Activated CD8-positive, alpha-beta memory T cell treated with anti-CD3 and anti-CD28 coated beads, Interleukin-2, amount 10 ng/mL, durations not matched to agents 7 days and 5 days (primary cell): ENCODE measurements around the gene FYB1. TPM values are rescaled to one million over a fixed set of nuclear protein-coding genes. Genes with fewer than 3 reads are reported as not detected.
"Not testable (repeated sequence)": the region's sequence is repeated elsewhere in the genome, so short reads cannot be mapped to it uniquely, and the experiment has no call there.

Experiments
- ATAC-seq: fragments of 150-1000 bp; cut with Tn5 transposase; one replicate; pipeline ENCODE4 v1.10.0; 2021; ENCODE audit warnings: moderate library complexity
- CTCF ChIA-PET: fragments of 350-600 bp; sonication (Branson Sonifier 250); formaldehyde crosslinking; loops from one replicate; lab custom pipeline; 2021; ENCODE audit warnings: antibody characterized with exemption; lab: Charles Lee
- DNase-seq: peaks from one replicate; pipeline ENCODE4 v3.0.0-alpha.2; 2020
- H3K27ac Mint-ChIP-seq: one replicate; pipeline ENCODE4 v1.8.0; 2021; ENCODE audit warnings: mild to moderate bottlenecking, mixed read lengths
- H3K27me3 Mint-ChIP-seq: one replicate; pipeline ENCODE4 v1.8.0; 2021; ENCODE audit warnings: mixed read lengths
- H3K36me3 Mint-ChIP-seq: one replicate; pipeline ENCODE4 v1.8.0; 2021; ENCODE audit warnings: mild to moderate bottlenecking, mixed read lengths
- H3K4me1 Mint-ChIP-seq: one replicate; pipeline ENCODE4 v1.8.0; 2021; ENCODE audit warnings: mixed read lengths
- H3K4me3 Mint-ChIP-seq: one replicate; pipeline ENCODE4 v1.8.0; 2021; ENCODE audit warnings: mild to moderate bottlenecking, moderate library complexity, mixed read lengths
- H3K9me3 Mint-ChIP-seq: one replicate; pipeline ENCODE4 v1.8.0; 2022; ENCODE audit warnings: low read depth, mixed read lengths
- total RNA-seq, 2 experiments: library from RNA; stranded (reverse); gene quantifications; one replicate each; pipeline ENCODE4 v1.2.3, GENCODE V29; 2021

FYB1 gene
- total RNA-seq, 2 experiments from 2014 or later = 198 to 270 TPM

DNA sequence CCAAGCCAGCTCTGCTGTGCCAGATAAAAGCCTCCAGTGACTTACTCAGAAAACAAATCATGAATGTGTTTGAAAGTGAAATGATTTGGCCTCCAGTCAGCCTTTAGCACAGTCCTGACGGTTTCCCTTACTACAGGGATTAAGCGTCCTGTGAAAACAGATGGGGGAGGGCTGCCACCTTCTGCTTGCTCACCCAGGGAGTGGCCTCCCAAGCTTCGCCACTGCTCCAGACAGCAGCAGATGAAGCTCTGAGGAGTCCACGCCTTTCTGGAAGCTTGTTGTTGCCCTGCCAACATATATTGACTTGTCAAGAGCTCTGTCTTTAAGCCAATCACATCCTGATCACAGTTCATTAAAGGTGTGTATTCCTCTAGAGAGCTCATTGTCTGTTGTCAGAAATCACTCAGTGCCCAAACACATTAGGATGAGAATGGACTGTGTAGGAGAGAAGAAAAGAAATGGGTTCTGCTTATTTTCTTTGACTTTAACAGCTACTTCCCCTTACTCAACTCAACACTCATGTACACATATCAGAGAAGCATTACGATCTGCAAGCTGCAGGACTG lies 4.9 kb upstream of the FYB1 start:
- Mint-ChIP-seq H3K27ac (no peak overlapping the region), H3K4me3 (no peak overlapping the region), H3K27me3 (no peaks in the 10 kb centered on the region), H3K4me1 (peaks cover 4% of the 10 kb centered on the region), H3K9me3 (no peaks in the 10 kb centered on the region), H3K36me3 (peaks cover 2% of the 10 kb centered on the region)
- DNase-seq (no peak), ATAC-seq (no peak)
- CTCF ChIA-PET = interaction anchor here (3.2 to 10.9 kb wide), 2 partner anchors 7 to 61 kb away, joined by 12 to 181 read pairs; no protein-coding TSS in a partner anchor

DNA sequence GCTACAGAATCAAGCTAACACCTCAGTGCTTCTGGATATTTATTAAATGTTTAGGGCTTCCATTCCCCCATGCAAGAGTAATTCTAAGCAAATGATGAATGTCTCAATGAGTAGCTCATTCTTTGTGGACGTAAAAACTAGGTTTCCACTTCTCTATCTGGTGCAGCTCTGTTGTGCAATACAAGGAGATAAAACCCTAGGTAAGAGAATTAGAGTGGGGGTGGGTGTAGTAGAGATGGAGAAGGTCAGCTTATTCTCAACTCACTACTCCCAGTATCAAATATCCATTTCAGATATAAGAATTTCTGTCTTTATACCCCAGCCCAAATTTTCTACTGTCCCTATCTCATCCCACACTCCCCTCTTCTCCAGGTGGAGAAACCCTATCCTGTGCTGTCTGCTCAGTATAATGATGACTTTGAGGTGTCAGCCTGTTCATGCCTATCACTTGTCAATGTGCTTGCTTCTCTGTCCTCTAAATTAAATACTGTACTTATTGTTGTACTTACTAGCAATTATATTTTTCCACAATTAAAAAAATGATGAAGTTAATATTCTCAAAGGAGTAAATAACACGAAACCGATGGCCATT lies 4.3 kb upstream of the FYB1 start:
- no peaks in the 10 kb centered on the region for H3K9me3 Mint-ChIP-seq
- H3K4me1 Mint-ChIP-seq = peaks cover 10% of the 10 kb centered on the region
- peaks cover 2% of the 10 kb centered on the region for H3K36me3 Mint-ChIP-seq
- CTCF ChIA-PET = interaction anchor here (3.2 to 10.9 kb wide), 2 partner anchors 8 to 62 kb away, joined by 12 to 181 read pairs; no protein-coding TSS in a partner anchor
- H3K27ac Mint-ChIP-seq = no peak overlapping the region
- ATAC-seq = no peak
- DNase-seq = no peak
- H3K4me3 Mint-ChIP-seq = no peak overlapping the region
- no peaks in the 10 kb centered on the region for H3K27me3 Mint-ChIP-seq

DNA sequence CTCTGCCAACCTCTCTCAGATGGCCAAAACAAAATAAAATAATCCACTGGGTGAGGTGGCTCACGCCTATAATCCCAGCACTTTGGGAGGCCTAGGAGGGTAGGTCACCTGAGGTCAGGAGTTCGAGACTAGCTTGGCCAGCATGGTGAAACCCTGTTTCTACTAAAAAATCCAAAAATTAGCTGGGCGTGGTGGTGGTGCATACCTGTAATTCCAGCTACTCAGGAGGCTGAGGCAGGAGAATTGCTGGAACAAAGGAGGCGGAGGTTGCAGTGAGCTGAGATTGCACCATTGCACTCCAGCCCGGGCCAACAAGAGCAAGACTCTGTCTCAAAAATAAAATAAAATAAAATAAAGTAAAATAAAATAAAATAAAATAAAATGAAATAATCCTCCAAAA lies 2.3 kb upstream of the FYB1 start:
- H3K36me3 Mint-ChIP-seq, H3K9me3 Mint-ChIP-seq, H3K27me3 Mint-ChIP-seq, H3K27ac Mint-ChIP-seq, ATAC-seq, H3K4me3 Mint-ChIP-seq, DNase-seq: not testable (repeated sequence)
- CTCF ChIA-PET = interaction anchor here (0.8 to 10.9 kb wide), 5 partner anchors 10 to 154 kb away, joined by 3 to 181 read pairs (median 10); no protein-coding TSS in a partner anchor
- peaks cover 28% of the 10 kb centered on the region for H3K4me1 Mint-ChIP-seq

DNA sequence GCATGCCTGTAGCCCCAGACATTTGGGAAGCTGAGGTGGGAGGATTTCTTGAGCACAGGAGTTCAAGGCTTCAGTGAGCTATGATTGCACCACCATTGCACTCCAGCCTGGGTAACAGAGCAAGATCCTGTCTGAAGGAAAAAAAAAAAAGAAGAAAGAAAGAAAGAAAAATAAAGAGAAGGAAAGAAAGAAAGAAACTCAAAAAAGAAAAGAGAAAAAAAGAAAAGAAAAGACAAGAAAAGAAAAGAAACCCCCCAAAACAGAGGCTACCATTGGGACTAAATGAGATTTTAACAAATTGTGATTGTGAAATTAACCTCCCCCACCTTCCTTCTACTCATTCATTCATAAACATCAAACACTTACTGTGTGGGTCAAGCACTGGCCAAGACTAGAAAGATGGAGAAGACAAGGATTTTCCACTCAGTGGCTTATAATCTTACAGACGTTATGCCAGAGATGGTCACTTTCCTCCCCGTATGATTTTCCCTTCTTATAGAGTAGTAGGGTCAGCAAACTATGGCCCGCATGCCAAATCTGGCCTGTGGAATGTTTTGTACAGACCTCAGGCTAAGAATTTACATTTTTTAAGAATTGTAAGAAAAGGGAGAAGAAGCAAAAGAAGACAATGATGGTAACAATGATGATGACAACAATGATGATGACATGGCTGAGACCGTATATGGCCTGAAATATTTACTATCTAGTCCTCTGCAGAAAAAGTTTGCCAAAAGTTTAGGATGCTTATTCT lies 1.1 kb upstream of the FYB1 start:
- Mint-ChIP-seq H3K27ac (no peak overlapping the region), H3K4me1 (peaks cover 38% of the 10 kb centered on the region), H3K36me3 (peaks cover 3% of the 10 kb centered on the region), H3K4me3 (no peak overlapping the region), H3K9me3 (no peaks in the 10 kb centered on the region), H3K27me3 (no peaks in the 10 kb centered on the region)
- no peak for DNase-seq
- CTCF ChIA-PET = interaction anchor here (0.7 to 10.9 kb wide), 7 partner anchors 9 to 1461 kb away, joined by 3 to 181 read pairs (median 3); no protein-coding TSS in a partner anchor
- ATAC-seq = no peak

DNA sequence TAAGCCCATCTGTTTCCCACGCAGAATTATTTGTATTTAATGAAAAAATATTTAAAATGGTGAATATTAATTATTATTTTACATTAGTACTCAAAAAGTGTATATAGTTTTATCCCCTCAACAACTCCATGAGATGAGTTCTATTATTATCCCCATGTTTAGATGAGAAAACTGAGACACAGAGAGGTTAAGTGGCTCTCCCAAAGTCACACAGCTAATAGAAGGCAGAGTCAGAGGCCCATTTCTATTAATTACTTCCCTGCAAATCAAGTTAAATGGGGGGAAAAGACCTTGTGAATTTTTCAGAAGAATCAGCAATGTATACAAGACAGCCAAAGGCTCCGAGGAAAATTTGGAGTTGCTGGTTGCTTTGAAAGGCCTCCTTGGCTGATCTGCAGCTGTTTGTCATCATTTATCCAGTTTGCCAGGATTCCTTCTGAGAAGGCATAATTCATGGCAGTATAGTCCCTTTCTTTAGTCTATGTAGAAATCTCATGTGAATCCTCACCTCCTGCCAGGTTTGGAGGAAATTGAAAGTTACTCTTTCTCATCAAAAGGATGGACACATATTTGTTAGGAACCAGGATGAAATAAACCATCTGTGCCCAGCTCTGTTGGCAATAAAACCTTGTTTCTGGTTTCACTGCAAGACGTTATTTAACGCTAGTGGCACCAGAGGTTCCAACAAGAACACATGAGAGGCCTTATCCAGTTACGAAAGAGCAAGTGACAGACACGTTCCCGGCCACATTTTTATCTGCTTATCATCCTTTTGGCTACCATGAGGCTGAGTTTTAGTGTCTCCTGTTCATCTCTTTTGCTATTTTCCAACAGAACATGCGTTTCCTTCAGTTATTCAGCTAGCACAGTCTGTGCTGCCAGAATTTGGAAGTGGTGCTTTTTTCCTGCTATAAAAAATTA lies 621 bp downstream of the FYB1 start:
- ATAC-seq = no peak
- Mint-ChIP-seq H3K4me3 (peak overlapping the region; percentile 81), H3K36me3 (peaks cover 3% of the 10 kb centered on the region), H3K27ac (peak overlapping the region; percentile 96), H3K27me3 (no peaks in the 10 kb centered on the region), H3K4me1 (peaks cover 54% of the 10 kb centered on the region), H3K9me3 (no peaks in the 10 kb centered on the region)
- DNase-seq = no peak
- CTCF ChIA-PET = interaction anchor here (0.8 to 10.9 kb wide), 34 partner anchors 8 to 1463 kb away, joined by 3 to 181 read pairs (median 8); no protein-coding TSS in a partner anchor

DNA sequence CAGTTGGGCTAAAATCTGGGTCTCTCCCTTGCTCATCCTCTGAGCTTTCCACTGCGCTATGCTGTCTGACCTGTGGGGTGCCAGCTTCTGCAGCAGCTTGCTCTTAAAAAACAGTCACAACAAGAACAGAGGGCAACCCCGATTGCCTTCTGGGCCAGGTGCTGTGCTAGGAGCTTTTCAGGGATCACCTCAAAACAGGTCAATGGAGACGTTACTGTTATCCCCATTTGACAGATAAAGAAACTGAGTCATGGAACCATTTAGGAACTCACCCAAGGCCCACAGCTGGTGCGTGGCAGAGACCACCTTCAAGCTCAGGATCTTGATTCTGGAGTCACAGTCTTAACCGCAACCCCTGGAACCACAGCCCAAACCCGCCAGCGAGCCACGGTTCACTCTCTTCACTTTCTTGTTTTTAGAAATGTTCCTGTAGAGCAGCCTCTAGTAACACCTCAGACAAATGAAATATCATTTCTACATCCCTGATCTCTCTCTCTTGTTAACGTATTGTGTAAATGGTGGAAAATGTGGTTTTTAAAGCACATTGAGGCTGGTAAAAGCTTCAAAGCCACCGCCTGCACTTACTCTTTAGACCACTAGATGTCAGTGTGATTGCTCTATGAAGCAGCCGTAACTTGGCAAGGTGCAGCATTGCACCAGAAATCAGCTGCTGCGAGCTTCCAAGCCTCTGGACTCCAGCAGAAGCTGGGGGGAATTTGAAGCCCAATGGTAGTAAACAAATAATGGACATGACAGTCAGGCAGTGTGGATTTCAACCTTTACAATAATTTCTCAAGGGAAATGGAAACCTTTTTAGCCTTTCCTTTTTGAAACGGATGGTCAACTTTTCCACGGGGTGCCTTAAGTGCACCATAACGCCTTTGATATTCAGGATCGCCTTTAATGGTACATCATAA lies 1.7 kb downstream of the FYB1 start:
- peak; percentile 89 for DNase-seq
- H3K36me3 Mint-ChIP-seq = peaks cover 3% of the 10 kb centered on the region
- CTCF ChIA-PET = interaction anchor here (0.7 to 10.9 kb wide), 41 partner anchors 9 to 776 kb away, joined by 3 to 181 read pairs (median 7); no protein-coding TSS in a partner anchor
- no peaks in the 10 kb centered on the region for H3K9me3 Mint-ChIP-seq
- peak overlapping the region; percentile 96 for H3K27ac Mint-ChIP-seq
- no peaks in the 10 kb centered on the region for H3K27me3 Mint-ChIP-seq
- peak overlapping the region; percentile 81 for H3K4me3 Mint-ChIP-seq
- ATAC-seq = peak; percentile 72
- H3K4me1 Mint-ChIP-seq = peaks cover 64% of the 10 kb centered on the region

DNA sequence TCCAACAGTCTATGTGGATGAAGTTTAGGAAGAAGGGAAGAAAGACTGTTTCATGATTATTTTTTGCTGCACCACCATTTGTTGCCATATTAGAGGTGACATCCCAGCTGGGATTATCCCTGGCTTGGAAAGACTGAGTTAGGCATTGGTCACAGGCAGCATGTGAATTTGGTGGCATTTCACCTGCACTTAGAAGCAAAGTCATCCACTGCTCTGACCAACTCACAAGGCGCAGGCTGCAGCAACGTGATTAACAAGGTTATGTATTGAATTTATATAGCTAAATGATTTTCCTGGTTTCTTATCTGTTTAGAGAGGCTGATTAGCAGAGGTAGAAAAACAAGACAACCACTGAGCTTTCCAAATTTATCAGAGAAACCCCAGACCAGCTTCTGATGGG lies 2.7 kb downstream of the FYB1 start:
- CTCF ChIA-PET = interaction anchor here (1.1 to 10.9 kb wide), 28 partner anchors 10 to 331 kb away, joined by 3 to 181 read pairs (median 10); no protein-coding TSS in a partner anchor
- ATAC-seq (no peak), DNase-seq (no peak)
- H3K36me3 Mint-ChIP-seq = peaks cover 1% of the 10 kb centered on the region
- H3K27me3 Mint-ChIP-seq = no peaks in the 10 kb centered on the region
- H3K4me3 Mint-ChIP-seq = peak overlapping the region; percentile 81
- no peaks in the 10 kb centered on the region for H3K9me3 Mint-ChIP-seq
- peaks cover 72% of the 10 kb centered on the region for H3K4me1 Mint-ChIP-seq
- H3K27ac Mint-ChIP-seq = peak overlapping the region; percentile 96

DNA sequence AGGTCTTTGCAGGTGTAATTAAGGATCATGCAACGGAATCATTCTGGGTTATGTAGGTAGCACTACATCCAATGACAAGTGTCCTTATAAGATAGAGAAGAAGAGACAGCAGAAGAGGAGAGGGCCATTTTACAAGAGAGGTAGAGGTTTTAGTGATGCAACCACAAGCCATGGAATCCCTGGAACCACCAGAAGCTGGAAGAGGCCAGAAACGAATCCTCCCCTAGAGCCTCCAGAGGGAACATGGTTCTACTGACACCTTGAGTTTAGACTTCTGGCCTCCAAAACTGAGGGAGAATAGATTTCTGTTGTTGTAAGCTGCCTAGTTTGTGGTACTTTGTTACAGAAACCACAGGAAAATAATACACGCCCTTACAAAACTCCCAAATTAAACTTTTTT lies 3.5 kb downstream of the FYB1 start:
- H3K4me3 Mint-ChIP-seq = peak overlapping the region; percentile 34
- H3K27me3 Mint-ChIP-seq = no peaks in the 10 kb centered on the region
- ATAC-seq (no peak), DNase-seq (no peak)
- peaks cover 78% of the 10 kb centered on the region for H3K4me1 Mint-ChIP-seq
- peaks cover 1% of the 10 kb centered on the region for H3K36me3 Mint-ChIP-seq
- CTCF ChIA-PET = interaction anchor here (0.9 to 10.9 kb wide), 17 partner anchors 10 to 332 kb away, joined by 3 to 181 read pairs (median 12); no protein-coding TSS in a partner anchor
- H3K27ac Mint-ChIP-seq = peak overlapping the region; percentile 85
- H3K9me3 Mint-ChIP-seq = no peaks in the 10 kb centered on the region

DNA sequence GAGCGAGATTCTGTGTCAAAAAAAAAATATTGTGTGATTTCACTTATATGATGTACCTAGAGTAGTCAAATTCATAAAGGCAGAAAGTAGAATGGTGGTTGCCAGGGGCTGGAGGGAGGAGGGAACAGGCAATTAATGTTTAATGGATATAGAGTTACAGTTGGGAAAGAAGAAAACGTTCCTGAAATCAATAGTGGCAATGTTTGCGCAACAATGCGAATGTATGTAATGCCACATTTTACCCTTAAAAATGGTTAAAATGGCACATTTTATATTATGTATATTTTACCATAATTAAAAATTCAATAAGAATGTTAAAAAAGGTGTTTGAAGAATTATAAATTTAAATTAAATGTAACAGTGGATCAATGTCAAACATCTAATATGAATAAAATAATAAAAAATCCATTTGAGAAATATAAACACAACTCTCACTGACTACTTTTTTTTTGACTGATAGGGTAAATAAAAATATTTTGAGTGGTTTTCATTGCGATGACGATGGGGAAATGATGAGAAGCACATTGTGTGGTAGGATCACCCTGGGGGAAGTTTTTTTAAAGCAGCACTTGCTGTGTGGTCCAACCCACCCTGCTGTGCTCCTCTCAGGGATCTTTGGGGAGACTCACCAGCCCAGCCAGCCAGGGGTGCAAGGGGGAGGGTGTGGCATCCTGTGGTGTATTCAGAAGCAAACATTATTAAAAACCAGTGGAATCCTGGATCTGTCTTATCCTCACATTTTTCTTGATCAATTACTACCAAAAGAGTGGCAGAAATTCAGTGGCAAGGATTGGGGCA lies 4.3 kb downstream of the FYB1 start:
- H3K36me3 Mint-ChIP-seq = peaks cover 1% of the 10 kb centered on the region
- peak overlapping the region; percentile 95 for H3K27ac Mint-ChIP-seq
- H3K4me1 Mint-ChIP-seq = peaks cover 85% of the 10 kb centered on the region
- no peaks in the 10 kb centered on the region for H3K9me3 Mint-ChIP-seq
- peak overlapping the region; percentile 34 for H3K4me3 Mint-ChIP-seq
- no peaks in the 10 kb centered on the region for H3K27me3 Mint-ChIP-seq
- CTCF ChIA-PET = interaction anchor here (0.9 to 10.9 kb wide), 7 partner anchors 14 to 135 kb away, joined by 3 to 181 read pairs (median 31); no protein-coding TSS in a partner anchor
- DNase-seq (peak; percentile 69), ATAC-seq (peak; percentile 13)

DNA sequence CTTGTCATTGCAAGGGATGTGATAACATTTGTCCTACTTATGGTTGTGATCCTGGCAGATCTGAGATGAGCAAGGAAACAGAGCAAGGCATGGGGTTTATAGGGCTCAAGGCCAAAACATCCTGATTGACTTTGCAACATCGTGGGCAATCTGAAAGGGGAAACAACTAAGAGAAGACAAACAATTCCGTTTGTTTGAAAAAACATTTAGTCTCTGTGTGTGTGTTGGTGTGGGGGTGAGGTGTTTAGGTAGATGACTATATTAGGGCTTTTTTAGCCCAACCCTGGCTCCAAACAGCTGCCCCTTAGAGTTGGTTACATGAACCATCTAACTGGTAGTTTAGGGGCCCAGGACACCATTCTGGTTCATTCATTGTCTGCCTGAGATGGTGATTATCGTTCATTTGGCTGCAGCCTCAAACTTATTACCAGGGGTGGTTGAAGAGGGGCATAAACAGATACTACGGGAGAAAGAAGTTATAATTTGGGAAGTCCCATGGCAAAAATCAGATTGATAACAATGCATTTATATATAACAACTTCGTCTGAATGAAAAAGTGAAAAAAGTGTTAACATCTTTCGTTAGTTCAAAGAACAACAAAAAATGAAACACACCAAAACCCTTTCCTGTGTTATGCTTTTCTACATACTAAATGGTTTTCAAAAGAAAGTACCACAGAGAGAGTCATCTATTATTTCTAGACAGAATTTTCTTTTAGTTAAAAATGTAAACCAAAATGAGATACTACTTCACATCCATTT lies 5.7 kb downstream of the FYB1 start:
- Mint-ChIP-seq H3K27ac (peak overlapping the region; percentile 95), H3K9me3 (no peaks in the 10 kb centered on the region), H3K36me3 (peaks cover 1% of the 10 kb centered on the region), H3K27me3 (no peaks in the 10 kb centered on the region), H3K4me1 (peaks cover 89% of the 10 kb centered on the region), H3K4me3 (peak overlapping the region; percentile 64)
- CTCF ChIA-PET = interaction anchor here (0.6 to 3.8 kb wide), 7 partner anchors 11 to 133 kb away, joined by 3 to 29 read pairs (median 3); no protein-coding TSS in a partner anchor
- ATAC-seq = no peak
- peak; percentile 55 for DNase-seq
